SU-DHL-6 (cell line): ENCODE results near the gene GAMT.

Experiments used
- H2AFZ ChIP-seq: fragments of 200-600 bp; sonication (generic); 2 replicates; pipeline ENCODE4 v1.6.1; 2014; ENCODE audit warnings: low read depth, mild to moderate bottlenecking, moderate library complexity, mixed read lengths, antibody characterized with exemption, low read length; ENCODE audit not compliant: severe bottlenecking
- H3F3A ChIP-seq: fragments of 200-600 bp; shearing (Covaris generic); 2 replicates; pipeline ENCODE4 v1.6.0; 2016; ENCODE audit warnings: antibody characterized with exemption, mild to moderate bottlenecking; ENCODE audit not compliant: insufficient read depth
- H3K27ac ChIP-seq: fragments of 200-600 bp; sonication (generic); 2 replicates; pipeline ENCODE4 v1.5.1; 2016; ENCODE audit warnings: low read depth, mild to moderate bottlenecking, low read length, moderate library complexity, mixed read lengths
- H3K27me3 ChIP-seq: fragments of 200-600 bp; sonication (generic), shearing (Covaris generic); 2 replicates; pipeline ENCODE4 v1.6.0; 2014; ENCODE audit warnings: mild to moderate bottlenecking, low read length
- H3K36me3 ChIP-seq: fragments of 200-600 bp; sonication (generic); 2 replicates; pipeline ENCODE4 v1.6.1; 2014; ENCODE audit warnings: mild to moderate bottlenecking, low read length, mixed read lengths
- H3K4me2 ChIP-seq: fragments of 300-600, 200-600 bp; shearing (Covaris generic), sonication (generic); 2 replicates; pipeline ENCODE4 v1.6.0; 2014; ENCODE audit warnings: low read length, low read depth, mild to moderate bottlenecking; ENCODE audit not compliant: poor library complexity, severe bottlenecking
- H3K4me3 ChIP-seq: fragments of 200-600 bp; sonication (generic); 2 replicates; pipeline ENCODE4 v1.5.1; 2014; ENCODE audit warnings: antibody characterized with exemption, low read length, mild to moderate bottlenecking, mixed read lengths; ENCODE audit not compliant: insufficient read depth, poor library complexity, severe bottlenecking
- H3K79me2 ChIP-seq: fragments of 200-600 bp; sonication (generic); 2 replicates; pipeline ENCODE4 v1.6.1; 2014; ENCODE audit warnings: mild to moderate bottlenecking, low read length, moderate library complexity; ENCODE audit not compliant: insufficient read depth
- H3K9ac ChIP-seq: fragments of 200-600 bp; sonication (generic); 2 replicates; pipeline ENCODE4 v1.7.0; 2014; ENCODE audit warnings: mild to moderate bottlenecking, low read length
- H3K9me2 ChIP-seq: fragments of 200-600 bp; sonication (generic); replicated peaks from 2 replicates; pipeline ENCODE4 v1.6.1; 2014; ENCODE audit warnings: low read length; ENCODE audit not compliant: insufficient read depth
- H3K9me3 ChIP-seq: fragments of 200-600 bp; sonication (generic); 2 replicates; pipeline ENCODE4 v1.6.1; 2014; ENCODE audit warnings: low read length, mixed read lengths; ENCODE audit not compliant: insufficient read depth
- H4K20me1 ChIP-seq: fragments of 200-600 bp; sonication (generic); 2 replicates; pipeline ENCODE4 v1.6.1; 2014; ENCODE audit warnings: low read depth, mild to moderate bottlenecking, antibody characterized with exemption, low read length, moderate library complexity, mixed read lengths
- EZH2phosphoT487 ChIP-seq: fragments of 200-600 bp; sonication (generic), shearing (Covaris generic); conservative IDR thresholded peaks from 2 replicates; pipeline ENCODE4 v1.6.1; 2018; ENCODE audit warnings: mild to moderate bottlenecking, antibody characterized with exemption, low read length, moderate library complexity, mixed read lengths
- TF ChIP-seq, protein P1 (sequence below): fragments of 200-600 bp; sonication (generic); IDR thresholded peaks from one replicate; pipeline ENCODE4 v1.5.1; 2017; ENCODE audit warnings: antibody characterized with exemption, mild to moderate bottlenecking, low read length, moderate library complexity; ENCODE audit not compliant: insufficient read depth, poor library complexity, severe bottlenecking

GAMT gene

DNA sequence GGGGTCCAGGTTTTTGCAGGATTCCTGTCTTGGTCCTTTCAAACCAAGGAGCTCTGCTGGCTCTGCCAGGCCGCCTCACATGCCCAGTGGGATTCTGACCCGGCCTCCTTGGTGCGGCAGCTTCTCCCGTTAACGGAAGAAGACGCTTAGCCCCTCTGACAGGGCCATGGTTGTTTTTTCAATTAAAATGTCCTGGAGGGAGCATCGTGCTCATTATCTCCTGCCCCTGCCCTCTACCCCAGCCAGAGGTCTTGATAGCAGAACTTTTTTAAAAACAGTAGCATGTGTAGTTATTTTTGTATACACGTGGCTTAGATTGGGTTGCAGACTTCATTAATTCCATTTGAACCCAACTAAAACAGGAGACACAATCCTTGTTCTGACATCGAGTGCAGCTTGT, 25.4 kb upstream of the GAMT start:
- Histone ChIP-seq H2AFZ (no peak overlapping the region), H4K20me1 (no peaks in the 10 kb centered on the region), H3K79me2 (peaks cover 21% of the 10 kb centered on the region), H3K9me3 (no peaks in the 10 kb centered on the region), H3K9ac (no peak overlapping the region), H3K27me3 (no peaks in the 10 kb centered on the region), H3K36me3 (peaks cover 8% of the 10 kb centered on the region; the same call in 1 of the 2 replicates), H3K4me3 (no peak overlapping the region), H3K4me2 (no peak overlapping the region), H3K27ac (no peak overlapping the region), H3F3A (no peaks in the 10 kb centered on the region; the same call in 1 of the 2 replicates), H3K9me2 (no peaks in the 10 kb centered on the region)
- no peak for TF ChIP-seq EZH2phosphoT487
- TF ChIP-seq, protein P1, sequence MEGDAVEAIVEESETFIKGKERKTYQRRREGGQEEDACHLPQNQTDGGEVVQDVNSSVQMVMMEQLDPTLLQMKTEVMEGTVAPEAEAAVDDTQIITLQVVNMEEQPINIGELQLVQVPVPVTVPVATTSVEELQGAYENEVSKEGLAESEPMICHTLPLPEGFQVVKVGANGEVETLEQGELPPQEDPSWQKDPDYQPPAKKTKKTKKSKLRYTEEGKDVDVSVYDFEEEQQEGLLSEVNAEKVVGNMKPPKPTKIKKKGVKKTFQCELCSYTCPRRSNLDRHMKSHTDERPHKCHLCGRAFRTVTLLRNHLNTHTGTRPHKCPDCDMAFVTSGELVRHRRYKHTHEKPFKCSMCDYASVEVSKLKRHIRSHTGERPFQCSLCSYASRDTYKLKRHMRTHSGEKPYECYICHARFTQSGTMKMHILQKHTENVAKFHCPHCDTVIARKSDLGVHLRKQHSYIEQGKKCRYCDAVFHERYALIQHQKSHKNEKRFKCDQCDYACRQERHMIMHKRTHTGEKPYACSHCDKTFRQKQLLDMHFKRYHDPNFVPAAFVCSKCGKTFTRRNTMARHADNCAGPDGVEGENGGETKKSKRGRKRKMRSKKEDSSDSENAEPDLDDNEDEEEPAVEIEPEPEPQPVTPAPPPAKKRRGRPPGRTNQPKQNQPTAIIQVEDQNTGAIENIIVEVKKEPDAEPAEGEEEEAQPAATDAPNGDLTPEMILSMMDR = no peak

DNA sequence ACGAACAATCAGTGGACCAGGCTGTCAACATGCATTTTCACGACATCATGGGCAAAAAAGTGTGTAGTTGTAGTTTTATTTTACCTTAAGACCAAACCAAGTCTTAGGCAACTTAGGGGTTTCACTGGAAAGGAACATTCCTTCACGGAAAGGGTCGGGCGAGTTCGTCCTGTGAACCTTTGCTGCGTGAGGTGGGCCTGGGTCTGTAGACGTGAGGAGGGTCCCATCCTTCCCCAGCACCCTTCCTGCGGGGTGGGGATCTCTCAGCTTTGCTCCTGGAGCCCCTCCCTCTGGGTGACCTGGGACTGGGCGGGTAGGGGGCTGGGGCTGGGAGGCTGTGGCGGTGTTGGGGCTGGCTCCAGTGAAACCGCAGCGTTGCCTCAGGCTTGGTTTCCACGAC, 24.6 kb upstream of the GAMT start:
- H3K36me3 ChIP-seq = peaks cover 8% of the 10 kb centered on the region; the same call in 1 of the 2 replicates
- no peak overlapping the region for H3K27ac ChIP-seq
- no peaks in the 10 kb centered on the region for H3K9me3 ChIP-seq
- no peak overlapping the region for H2AFZ ChIP-seq
- H3K27me3 ChIP-seq = no peaks in the 10 kb centered on the region
- H3K9me2 ChIP-seq = no peaks in the 10 kb centered on the region
- H4K20me1 ChIP-seq = peaks cover 1% of the 10 kb centered on the region; the same call in 1 of the 2 replicates
- H3F3A ChIP-seq = no peaks in the 10 kb centered on the region
- H3K79me2 ChIP-seq = peaks cover 21% of the 10 kb centered on the region
- no peak overlapping the region for H3K4me2 ChIP-seq
- no peak overlapping the region for H3K9ac ChIP-seq
- TF ChIP-seq, protein P1 = no peak
- TF ChIP-seq EZH2phosphoT487 = no peak
- H3K4me3 ChIP-seq = no peak overlapping the region

DNA sequence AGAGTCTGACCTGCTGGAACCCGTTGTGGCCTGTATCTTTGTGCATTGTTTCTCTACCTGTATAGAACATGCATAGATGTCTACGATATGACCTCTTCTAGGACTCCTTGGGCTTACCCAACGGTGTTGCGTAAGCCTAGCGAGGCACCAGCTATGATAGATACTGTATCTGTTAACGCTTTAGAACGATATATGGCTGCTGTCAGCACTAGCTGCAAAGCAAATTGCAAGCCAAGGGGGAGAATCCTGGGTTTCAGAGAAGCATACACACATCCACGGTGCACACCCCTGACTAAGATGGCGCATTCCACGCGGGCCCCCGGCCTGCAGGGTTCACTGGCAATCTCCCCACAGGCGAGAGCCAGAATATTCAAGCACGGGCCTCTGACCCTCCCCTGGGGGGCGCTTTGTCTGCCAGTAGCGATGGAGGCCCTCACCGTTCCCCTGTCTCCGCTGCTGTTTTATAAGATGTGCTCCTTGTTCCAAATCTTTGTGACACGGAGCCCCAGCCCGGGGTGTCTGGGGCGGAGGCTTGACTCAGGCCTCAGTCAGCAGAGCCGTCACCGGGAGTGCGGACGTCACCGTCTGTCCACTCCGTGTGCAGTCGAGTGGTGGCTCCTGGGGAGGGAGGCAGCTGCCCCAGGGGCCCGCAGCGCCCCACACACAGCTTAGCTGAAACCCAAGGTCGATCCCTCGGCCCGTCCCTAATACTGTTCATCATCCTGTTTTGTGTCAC, 23.9 kb upstream of the GAMT start:
- Histone ChIP-seq H3K27me3 (no peaks in the 10 kb centered on the region), H3F3A (no peaks in the 10 kb centered on the region), H4K20me1 (peaks cover 5% of the 10 kb centered on the region; the same call in 1 of the 2 replicates), H3K4me3 (no peak overlapping the region), H3K9me2 (no peaks in the 10 kb centered on the region), H3K79me2 (peaks cover 21% of the 10 kb centered on the region), H3K9ac (no peak overlapping the region), H3K27ac (no peak overlapping the region), H3K4me2 (no peak overlapping the region), H3K9me3 (no peaks in the 10 kb centered on the region), H3K36me3 (peaks cover 8% of the 10 kb centered on the region; the same call in 1 of the 2 replicates), H2AFZ (no peak overlapping the region)
- no peak for TF ChIP-seq EZH2phosphoT487
- TF ChIP-seq, protein P1 = no peak
